Activated CD4-positive, alpha-beta T cell treated with anti-CD3 and anti-CD28 coated beads, Interleukin-2, amount 10 ng/mL, durations not matched to agents 7 days and 5 days (primary cell): ENCODE data around the gene CBX5. TPM values are rescaled to one million over a fixed set of nuclear protein-coding genes. Genes with fewer than 3 reads are reported as not detected.
A peak's percentile ranks its signal among the peaks of the same experiment; 100 is the strongest.

Source experiments
- CTCF ChIA-PET: fragments of 350-600 bp; sonication (Branson Sonifier 250); formaldehyde crosslinking; loops from one replicate; lab custom pipeline; 2021; ENCODE audit warnings: antibody characterized with exemption; lab: Charles Lee
- POLR2A ChIA-PET: fragments of 350-600 bp; sonication (Branson Sonifier 250); formaldehyde crosslinking; loops from one replicate; lab custom pipeline; 2021; ENCODE audit warnings: antibody characterized with exemption; lab: Charles Lee
- DNase-seq: peaks from one replicate; pipeline ENCODE4 v3.0.0-alpha.2; 2020
- H3K27ac Mint-ChIP-seq: one replicate; pipeline ENCODE4 v1.8.0; 2021; ENCODE audit warnings: mild to moderate bottlenecking, moderate library complexity, mixed read lengths
- H3K27me3 Mint-ChIP-seq: one replicate; pipeline ENCODE4 v1.8.0; 2021; ENCODE audit warnings: mixed read lengths
- H3K36me3 Mint-ChIP-seq: one replicate; pipeline ENCODE4 v1.8.0; 2021; ENCODE audit warnings: low read depth, mixed read lengths
- H3K4me1 Mint-ChIP-seq: one replicate; pipeline ENCODE4 v1.8.0; 2021; ENCODE audit warnings: mixed read lengths
- H3K4me3 Mint-ChIP-seq: one replicate; pipeline ENCODE4 v1.8.0; 2021; ENCODE audit warnings: mild to moderate bottlenecking, moderate library complexity, mixed read lengths
- H3K9me3 Mint-ChIP-seq: one replicate; pipeline ENCODE4 v1.8.0; 2021; ENCODE audit warnings: mixed read lengths
- total RNA-seq, 2 experiments: library from RNA; stranded (reverse); gene quantifications; one replicate each; pipeline ENCODE4 v1.2.3, GENCODE V29; 2021

Gene CBX5
- total RNA-seq, 2 experiments from 2014 or later, result 145 to 170 TPM

GRCh38 chr12:54277823-54278276, 2.1 kb downstream of the CBX5 start:
- Mint-ChIP-seq H3K4me3 (no peak overlapping the region), H3K27me3 (no peaks in the 10 kb centered on the region), H3K36me3 (peaks cover 26% of the 10 kb centered on the region), H3K27ac (peak overlapping the region; percentile 73), H3K9me3 (no peaks in the 10 kb centered on the region), H3K4me1 (peaks cover 52% of the 10 kb centered on the region)
- no peak for DNase-seq
- CTCF ChIA-PET, result interaction anchor here (1.3 to 1.7 kb wide), 2 partner anchors 9 to 25 kb away, joined by 4 to 5 read pairs; no protein-coding TSS in a partner anchor
- POLR2A ChIA-PET, result no interaction called here

DNA sequence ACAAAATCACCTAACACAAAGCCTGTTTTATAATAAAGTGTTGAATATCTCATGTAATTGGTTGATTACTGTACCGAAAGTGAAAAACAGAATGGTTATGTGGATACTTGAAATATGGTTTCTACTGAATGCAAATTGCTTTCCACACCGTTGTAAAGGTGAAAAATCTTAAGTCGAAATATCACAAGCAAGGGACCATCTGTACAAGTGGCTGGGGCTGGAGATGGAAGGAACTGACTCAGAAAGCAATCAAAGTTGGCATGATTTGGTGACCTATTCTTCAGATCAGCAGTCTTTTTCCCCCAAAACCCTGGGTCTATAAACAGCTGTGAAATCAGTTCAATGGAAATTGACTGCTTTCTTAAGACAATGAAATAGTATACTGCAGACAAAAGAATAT, 3.6 kb downstream of the CBX5 start:
- Mint-ChIP-seq H3K9me3 (no peaks in the 10 kb centered on the region), H3K36me3 (peaks cover 29% of the 10 kb centered on the region), H3K4me3 (peak overlapping the region; percentile 37), H3K4me1 (peaks cover 54% of the 10 kb centered on the region), H3K27ac (no peak overlapping the region), H3K27me3 (no peaks in the 10 kb centered on the region)
- POLR2A ChIA-PET, result no interaction called here
- CTCF ChIA-PET, result interaction anchor here (1.3 to 1.7 kb wide), 2 partner anchors 10 to 23 kb away, joined by 4 to 5 read pairs; no protein-coding TSS in a partner anchor
- no peak for DNase-seq

- CTCF ChIA-PET, result interaction anchor here (1.1 to 1.5 kb wide), 2 partner anchors 19 to 46 kb away, joined by 3 to 4 read pairs; no protein-coding TSS in a partner anchor
- DNase-seq, result no peak
- no peaks in the 10 kb centered on the region for H3K9me3 Mint-ChIP-seq
- H3K36me3 Mint-ChIP-seq, result peaks cover 31% of the 10 kb centered on the region
- H3K27me3 Mint-ChIP-seq, result no peaks in the 10 kb centered on the region
- POLR2A ChIA-PET, result no interaction called here
- no peak overlapping the region for H3K27ac Mint-ChIP-seq
- peaks cover 57% of the 10 kb centered on the region for H3K4me1 Mint-ChIP-seq
- no peak overlapping the region for H3K4me3 Mint-ChIP-seq
These were observed 5.9 kb downstream of the CBX5 start for GRCh38 chr12:54273981-54274380.

GRCh38 chr12:54272214-54272613, 7.7 kb downstream of the CBX5 start:
- ChIA-PET POLR2A (interaction anchor here (1.0 kb wide), 1 partner anchor 9 kb away, joined by 4 read pairs; no protein-coding TSS in a partner anchor), CTCF (interaction anchor here (0.8 kb wide), 1 partner anchor 14 kb away, joined by 3 read pairs; no protein-coding TSS in a partner anchor)
- Mint-ChIP-seq H3K4me1 (peaks cover 43% of the 10 kb centered on the region), H3K4me3 (no peak overlapping the region), H3K9me3 (no peaks in the 10 kb centered on the region), H3K27me3 (no peaks in the 10 kb centered on the region), H3K27ac (no peak overlapping the region), H3K36me3 (peaks cover 33% of the 10 kb centered on the region)
- no peak for DNase-seq

DNA sequence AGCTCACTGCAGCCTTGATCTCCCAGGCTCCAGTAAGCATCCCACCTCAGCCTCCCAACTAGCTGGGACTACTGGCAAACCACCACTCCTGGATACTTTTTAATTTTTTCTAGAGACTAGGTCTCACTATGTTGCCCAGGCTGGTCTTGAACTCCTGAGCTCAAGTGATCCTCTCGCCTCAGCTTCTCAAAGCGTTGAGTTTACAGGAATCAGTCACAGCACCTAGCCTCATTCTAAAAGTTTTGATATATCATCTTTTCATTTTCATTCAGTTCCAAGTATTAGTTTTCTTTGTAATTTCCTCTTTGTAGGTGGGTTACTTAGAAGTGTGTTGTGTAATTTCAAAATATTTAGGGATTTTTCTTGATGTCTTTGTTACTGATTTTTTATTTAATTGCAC, 9.6 kb downstream of the CBX5 start:
- Mint-ChIP-seq H3K36me3 (peaks cover 31% of the 10 kb centered on the region), H3K27ac (no peak overlapping the region), H3K4me3 (no peak overlapping the region), H3K4me1 (peaks cover 35% of the 10 kb centered on the region), H3K9me3 (no peaks in the 10 kb centered on the region), H3K27me3 (no peaks in the 10 kb centered on the region)
- no peak for DNase-seq
- ChIA-PET CTCF (no interaction called here), POLR2A (no interaction called here)

- H3K27ac Mint-ChIP-seq, result no peak overlapping the region
- POLR2A ChIA-PET, result no interaction called here
- no peaks in the 10 kb centered on the region for H3K9me3 Mint-ChIP-seq
- peaks cover 21% of the 10 kb centered on the region for H3K4me1 Mint-ChIP-seq
- H3K36me3 Mint-ChIP-seq, result peaks cover 18% of the 10 kb centered on the region
- no peaks in the 10 kb centered on the region for H3K27me3 Mint-ChIP-seq
- no peak overlapping the region for H3K4me3 Mint-ChIP-seq
- CTCF ChIA-PET, result interaction anchor here (0.9 kb wide), 1 partner anchor 15 kb away, joined by 3 read pairs; no protein-coding TSS in a partner anchor
- no peak for DNase-seq
These were observed 13.1 kb downstream of the CBX5 start for GRCh38 chr12:54266852-54267251.

DNA sequence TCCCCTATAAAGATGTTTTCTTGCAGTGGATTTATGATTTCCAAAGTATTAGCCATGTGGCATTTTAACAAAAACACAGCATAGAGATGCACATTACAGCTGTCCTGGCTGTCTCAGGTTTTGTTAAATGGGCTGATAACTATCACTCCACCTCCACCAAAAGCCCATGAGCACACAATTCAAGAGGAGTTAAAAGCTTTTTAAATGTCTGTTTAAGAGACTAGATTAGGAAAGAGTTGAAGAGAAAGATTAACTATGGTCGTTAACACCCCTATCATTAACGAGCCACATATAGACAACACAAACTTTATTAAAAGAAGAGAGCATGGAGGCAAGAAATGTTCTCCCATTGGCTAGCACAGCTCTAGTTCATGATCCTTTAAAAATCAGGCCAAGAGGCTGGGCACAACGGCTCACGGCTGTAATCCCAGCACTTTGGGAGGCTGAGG, 14.5 kb downstream of the CBX5 start:
- Mint-ChIP-seq H3K4me3 (no peak overlapping the region), H3K36me3 (peaks cover 19% of the 10 kb centered on the region), H3K27me3 (no peaks in the 10 kb centered on the region), H3K4me1 (peaks cover 23% of the 10 kb centered on the region), H3K9me3 (no peaks in the 10 kb centered on the region), H3K27ac (no peak overlapping the region)
- CTCF ChIA-PET, result interaction anchor here (0.9 to 2.4 kb wide), 5 partner anchors 10 to 97 kb away, joined by 3 to 12 read pairs (median 3); no protein-coding TSS in a partner anchor
- POLR2A ChIA-PET, result interaction anchor here (0.7 kb wide), 1 partner anchor 34 kb away, joined by 6 read pairs; no protein-coding TSS in a partner anchor
- no peak for DNase-seq

GRCh38 chr12:54262403-54262925, 17.5 kb downstream of the CBX5 start:
- CTCF ChIA-PET, result interaction anchor here (1.9 to 2.0 kb wide), 2 partner anchors 9 to 62 kb away, joined by 4 to 9 read pairs; partner anchors contain the start of gene COPZ1
- no peaks in the 10 kb centered on the region for H3K27me3 Mint-ChIP-seq
- POLR2A ChIA-PET, result no interaction called here
- peaks cover 42% of the 10 kb centered on the region for H3K4me1 Mint-ChIP-seq
- H3K36me3 Mint-ChIP-seq, result peaks cover 26% of the 10 kb centered on the region
- H3K27ac Mint-ChIP-seq, result no peak overlapping the region
- no peak overlapping the region for H3K4me3 Mint-ChIP-seq
- no peaks in the 10 kb centered on the region for H3K9me3 Mint-ChIP-seq
- no peak for DNase-seq

GRCh38 chr12:54261815-54262402, 18.0 kb downstream of the CBX5 start:
- no peak for DNase-seq

GRCh38 chr12:54259194-54260011, 20.5 kb downstream of the CBX5 start:
- POLR2A ChIA-PET, result no interaction called here
- peaks cover 39% of the 10 kb centered on the region for H3K36me3 Mint-ChIP-seq
- no peaks in the 10 kb centered on the region for H3K27me3 Mint-ChIP-seq
- no peak overlapping the region for H3K4me3 Mint-ChIP-seq
- CTCF ChIA-PET, result interaction anchor here (0.6 to 1.7 kb wide), 3 partner anchors 10 to 120 kb away, joined by 3 to 5 read pairs (median 4); no protein-coding TSS in a partner anchor
- DNase-seq, result peak; percentile 50
- peaks cover 33% of the 10 kb centered on the region for H3K4me1 Mint-ChIP-seq
- peak overlapping the region; percentile 54 for H3K27ac Mint-ChIP-seq
- no peaks in the 10 kb centered on the region for H3K9me3 Mint-ChIP-seq

More at GRCh38 chr12:54261815-54262402, 18.0 kb downstream of the CBX5 start:
- no peak overlapping the region for H3K27ac Mint-ChIP-seq
- H3K4me3 Mint-ChIP-seq, result no peak overlapping the region
- POLR2A ChIA-PET, result no interaction called here
- peaks cover 28% of the 10 kb centered on the region for H3K36me3 Mint-ChIP-seq
- H3K9me3 Mint-ChIP-seq, result no peaks in the 10 kb centered on the region
- no peaks in the 10 kb centered on the region for H3K27me3 Mint-ChIP-seq
- peaks cover 40% of the 10 kb centered on the region for H3K4me1 Mint-ChIP-seq
- CTCF ChIA-PET, result interaction anchor here (1.9 to 2.0 kb wide), 2 partner anchors 8 to 63 kb away, joined by 4 to 9 read pairs; partner anchors contain the start of gene COPZ1

DNA sequence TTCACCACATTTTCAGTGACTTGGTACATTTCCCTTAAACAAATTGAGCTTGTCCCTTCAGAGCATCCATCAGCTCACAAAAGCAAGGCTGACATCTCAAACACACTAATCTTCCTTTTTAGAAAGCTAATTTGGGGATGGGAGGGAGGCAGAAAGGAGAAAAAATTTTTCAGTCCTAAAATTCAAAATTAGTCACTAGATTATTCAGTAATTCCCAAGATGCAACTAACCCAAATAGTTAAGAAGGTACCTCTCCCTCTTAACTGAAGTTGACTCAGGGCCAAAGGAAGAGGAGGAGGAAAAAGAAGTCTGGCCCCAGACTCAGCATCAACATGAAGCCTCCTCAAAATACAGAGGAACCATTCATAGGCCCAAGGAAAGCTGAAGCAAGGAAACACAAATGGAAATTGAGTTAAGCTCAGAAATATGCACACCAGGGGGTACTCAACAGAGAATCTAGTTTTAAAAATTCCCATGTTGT, 21.7 kb downstream of the CBX5 start:
- Mint-ChIP-seq H3K27ac (peak overlapping the region; percentile 42), H3K27me3 (no peaks in the 10 kb centered on the region), H3K4me3 (no peak overlapping the region), H3K9me3 (no peaks in the 10 kb centered on the region), H3K4me1 (peaks cover 33% of the 10 kb centered on the region), H3K36me3 (peaks cover 37% of the 10 kb centered on the region)
- DNase-seq, result no peak
- POLR2A ChIA-PET, result no interaction called here
- CTCF ChIA-PET, result interaction anchor here (0.7 to 1.6 kb wide), 3 partner anchors 11 to 121 kb away, joined by 3 to 4 read pairs (median 3); no protein-coding TSS in a partner anchor

DNA sequence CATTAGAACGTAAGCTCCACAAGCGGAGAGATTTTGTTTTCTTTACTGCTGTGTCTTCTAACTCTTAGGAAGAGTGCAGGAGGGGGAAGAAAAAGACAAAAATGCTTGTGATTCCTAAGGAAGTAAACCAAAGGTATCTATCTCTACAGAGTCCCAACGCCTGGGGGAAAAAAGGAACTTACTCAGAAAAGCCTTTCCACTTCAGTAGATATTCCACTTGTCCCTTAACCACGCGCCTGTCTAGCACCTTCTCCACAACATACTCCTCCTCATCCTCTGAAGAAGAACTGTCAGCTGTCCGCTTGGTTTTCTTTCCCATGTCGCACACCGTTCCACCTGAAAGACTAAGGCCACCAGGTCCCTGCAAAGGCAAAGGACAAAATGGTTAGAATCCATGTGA, 22.6 kb downstream of the CBX5 start:
- POLR2A ChIA-PET, result no interaction called here
- Mint-ChIP-seq H3K27ac (no peak overlapping the region), H3K27me3 (no peaks in the 10 kb centered on the region), H3K9me3 (no peaks in the 10 kb centered on the region), H3K4me1 (peaks cover 31% of the 10 kb centered on the region), H3K36me3 (peaks cover 36% of the 10 kb centered on the region), H3K4me3 (no peak overlapping the region)
- CTCF ChIA-PET, result interaction anchor here (1.0 kb wide), 1 partner anchor 16 kb away, joined by 3 read pairs; no protein-coding TSS in a partner anchor
- DNase-seq, result no peak
